GM18526 (cell line): ENCODE results near the gene ADGRG1.

Experiments
- POLR2A ChIP-seq: IDR thresholded peaks from 3 replicates; pipeline ENCODE4 v1.6.1; 2011; ENCODE audit not compliant: insufficient read length; ENCODE audit errors: extremely low read depth

ADGRG1 gene

GRCh38 chr16:57708168-57708567 lies 79.7 kb downstream of the ADGRG1 start:
- no peak for TF ChIP-seq POLR2A

DNA sequence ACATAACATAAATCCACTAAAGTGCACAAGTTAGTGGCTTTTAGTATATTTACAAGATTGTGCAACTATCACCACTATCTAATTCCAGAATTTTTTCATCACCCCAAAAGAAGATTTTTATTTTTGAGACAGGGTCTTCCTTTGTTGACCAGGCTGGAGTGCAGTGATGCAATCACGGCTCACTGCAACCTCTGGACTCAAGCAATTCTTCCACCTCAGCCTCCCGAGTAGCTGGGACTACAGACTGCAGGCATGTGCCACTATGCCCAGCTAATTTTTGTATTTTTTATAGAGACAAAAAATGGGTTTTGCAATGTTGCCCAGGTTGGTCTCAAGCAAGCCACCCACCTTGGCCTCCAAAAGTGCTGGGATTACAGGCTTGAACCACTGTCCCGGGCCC lies 81.2 kb downstream of the ADGRG1 start:
- no peak for TF ChIP-seq POLR2A

- no peak for TF ChIP-seq POLR2A
Measured at GRCh38 chr16:57711346-57711745, 82.9 kb downstream of the ADGRG1 start.

DNA sequence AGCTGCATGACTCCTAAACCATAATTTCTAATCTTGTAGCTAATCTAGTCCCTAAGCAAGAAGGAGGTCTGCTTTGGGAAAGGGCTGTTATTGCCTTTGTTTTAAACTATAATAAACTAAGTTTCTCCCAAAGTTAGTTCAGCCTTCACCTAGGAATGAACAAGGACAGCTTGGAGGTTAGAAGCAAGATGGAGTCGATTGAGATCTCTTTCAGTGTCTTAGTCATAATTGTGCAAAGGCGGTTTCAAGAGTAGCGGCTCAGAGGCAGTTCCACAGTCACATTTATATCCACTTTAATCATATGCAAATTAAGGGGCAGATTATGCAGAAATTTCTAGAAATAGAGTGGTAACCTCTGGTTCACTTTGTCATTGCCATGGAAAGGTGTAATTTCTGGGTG lies 83.6 kb downstream of the ADGRG1 start:
- no peak for TF ChIP-seq POLR2A

DNA sequence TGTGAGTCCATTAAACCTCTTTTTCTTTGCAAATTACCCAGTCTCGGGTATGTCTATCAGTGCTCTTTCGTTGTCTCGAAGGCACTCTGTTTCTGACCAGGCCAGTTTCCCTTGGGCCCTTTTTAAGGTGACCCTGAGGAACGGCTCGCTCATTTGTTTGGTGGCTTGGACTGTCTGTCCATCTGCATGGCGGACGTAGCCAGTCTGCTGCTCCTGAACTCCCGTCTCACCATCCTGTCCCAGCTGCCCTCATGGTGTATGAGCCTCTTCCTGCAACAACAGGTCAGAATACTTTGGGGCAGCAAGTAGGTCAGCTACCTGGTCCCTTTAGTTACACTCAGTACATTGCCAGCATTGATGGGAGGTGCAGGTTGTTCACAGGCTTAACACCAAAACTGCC lies 85.2 kb downstream of the ADGRG1 start:
- no peak for TF ChIP-seq POLR2A

DNA sequence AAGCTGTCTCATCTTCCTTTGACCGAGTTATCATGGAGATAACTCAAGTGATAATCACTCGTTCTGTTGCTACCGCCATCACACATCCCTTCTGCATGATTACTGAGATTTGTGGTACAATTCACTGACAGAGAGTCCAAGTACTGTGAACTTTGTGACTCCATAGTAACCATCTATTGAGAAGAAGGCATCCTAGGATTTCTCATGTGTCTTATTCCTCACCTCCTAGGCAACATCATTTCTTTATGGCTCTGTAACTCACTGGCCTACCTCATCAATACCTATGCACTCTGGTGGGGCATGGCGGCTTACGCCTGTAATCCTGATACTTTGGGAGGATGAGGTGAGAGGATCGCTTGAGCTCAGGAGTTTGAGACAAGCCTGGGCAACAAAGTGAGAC lies 85.6 kb downstream of the ADGRG1 start:
- no peak for TF ChIP-seq POLR2A
